Measurements from ENCODE around the gene SHANK2. TPM values are rescaled to one million over a fixed set of nuclear protein-coding genes. Genes with fewer than 3 reads are reported as not detected.

SHANK2 gene
- total RNA-seq (2014; rRNA removed; shearing (Covaris generic)), result 0.02 and 0.15 TPM in 2 replicates

- no peaks in the 10 kb centered on the region for H3K36me3 ChIP-seq
- no peaks in the 10 kb centered on the region for H3K9me3 ChIP-seq (replicated peaks)
- no peak within 1 kb of the TSS for H3K4me3 ChIP-seq
- H3K27ac ChIP-seq, result no peak within 1 kb of the TSS
- no peak for DNase-seq
- H3K27me3 ChIP-seq, result no peaks in the 10 kb centered on the region
- H3K4me1 ChIP-seq, result no peaks in the 10 kb centered on the region
Measured at GRCh38 chr11:71252269-71252769, at the start of gene SHANK2. TSS of gene SHANK2 (minus strand) at chr11:71252577. CDS start at chr11:71147326, 105,251 bp downstream.

- Histone ChIP-seq H3K36me3 (no peaks in the 10 kb centered on the region), H3K4me3 (no peak overlapping the region), H3K27ac (no peak overlapping the region), H3K4me1 (no peaks in the 10 kb centered on the region), H3K27me3 (no peaks in the 10 kb centered on the region), H3K9me3 (replicated peaks) (no peaks in the 10 kb centered on the region)
- no peak for DNase-seq
Measured at GRCh38 chr11:71301858-71302533, 49.6 kb upstream of the SHANK2 start.

GRCh38 chr11:71301046-71301857 lies 48.9 kb upstream of the SHANK2 start:
- no peak for DNase-seq
- Histone ChIP-seq H3K27me3 (no peaks in the 10 kb centered on the region), H3K4me3 (no peak overlapping the region), H3K36me3 (no peaks in the 10 kb centered on the region), H3K9me3 (replicated peaks) (no peaks in the 10 kb centered on the region), H3K27ac (no peak overlapping the region), H3K4me1 (no peaks in the 10 kb centered on the region)

- no peak for DNase-seq
- Histone ChIP-seq H3K27me3 (no peaks in the 10 kb centered on the region), H3K27ac (no peak overlapping the region)
Measured at GRCh38 chr11:71300187-71300586, 47.8 kb upstream of the SHANK2 start.

GRCh38 chr11:71298761-71299181 lies 46.4 kb upstream of the SHANK2 start:
- DNase-seq, result no peak
- Histone ChIP-seq H3K9me3 (replicated peaks) (no peaks in the 10 kb centered on the region), H3K27ac (no peak overlapping the region), H3K4me3 (no peak overlapping the region), H3K4me1 (no peaks in the 10 kb centered on the region), H3K27me3 (no peaks in the 10 kb centered on the region), H3K36me3 (no peaks in the 10 kb centered on the region)

More at GRCh38 chr11:71300187-71300586, 47.8 kb upstream of the SHANK2 start:
- H3K36me3 ChIP-seq, result no peaks in the 10 kb centered on the region
- no peaks in the 10 kb centered on the region for H3K4me1 ChIP-seq
- H3K4me3 ChIP-seq, result no peak overlapping the region
- no peaks in the 10 kb centered on the region for H3K9me3 ChIP-seq (replicated peaks)

- Histone ChIP-seq H3K27ac (no peak overlapping the region), H3K9me3 (replicated peaks) (no peaks in the 10 kb centered on the region), H3K4me1 (no peaks in the 10 kb centered on the region), H3K4me3 (no peak overlapping the region), H3K27me3 (no peaks in the 10 kb centered on the region), H3K36me3 (no peaks in the 10 kb centered on the region)
- no peak for DNase-seq
Measured at GRCh38 chr11:71298016-71298550, 45.7 kb upstream of the SHANK2 start.

- no peaks in the 10 kb centered on the region for H3K9me3 ChIP-seq (replicated peaks)
- no peak overlapping the region for H3K27ac ChIP-seq
- no peaks in the 10 kb centered on the region for H3K4me1 ChIP-seq
- no peaks in the 10 kb centered on the region for H3K27me3 ChIP-seq
- no peaks in the 10 kb centered on the region for H3K36me3 ChIP-seq
- no peak overlapping the region for H3K4me3 ChIP-seq
- no peak for DNase-seq
Measured at GRCh38 chr11:71294846-71295600, 42.6 kb upstream of the SHANK2 start.

- no peak overlapping the region for H3K4me3 ChIP-seq
- no peak for DNase-seq
- no peaks in the 10 kb centered on the region for H3K27me3 ChIP-seq
- H3K9me3 ChIP-seq (replicated peaks), result no peaks in the 10 kb centered on the region
- H3K27ac ChIP-seq, result no peak overlapping the region
- no peaks in the 10 kb centered on the region for H3K36me3 ChIP-seq
- no peaks in the 10 kb centered on the region for H3K4me1 ChIP-seq
Measured at GRCh38 chr11:71293961-71294782, 41.8 kb upstream of the SHANK2 start.

- H3K27me3 ChIP-seq, result no peaks in the 10 kb centered on the region
- H3K4me1 ChIP-seq, result no peaks in the 10 kb centered on the region
- no peaks in the 10 kb centered on the region for H3K9me3 ChIP-seq (replicated peaks)
- no peak overlapping the region for H3K27ac ChIP-seq
- no peaks in the 10 kb centered on the region for H3K36me3 ChIP-seq
- DNase-seq, result peak in 1 of 2 experiments; percentile 9
- H3K4me3 ChIP-seq, result no peak overlapping the region
Measured at GRCh38 chr11:71286701-71287643, 34.6 kb upstream of the SHANK2 start.

GRCh38 chr11:71285111-71285510 lies 32.7 kb upstream of the SHANK2 start:
- no peaks in the 10 kb centered on the region for H3K4me1 ChIP-seq
- DNase-seq, result no peak
- no peak overlapping the region for H3K27ac ChIP-seq
- H3K36me3 ChIP-seq, result no peaks in the 10 kb centered on the region
- no peaks in the 10 kb centered on the region for H3K9me3 ChIP-seq (replicated peaks)
- no peak overlapping the region for H3K4me3 ChIP-seq
- H3K27me3 ChIP-seq, result no peaks in the 10 kb centered on the region

- Histone ChIP-seq H3K4me1 (no peaks in the 10 kb centered on the region), H3K4me3 (no peak overlapping the region), H3K36me3 (no peaks in the 10 kb centered on the region), H3K27me3 (no peaks in the 10 kb centered on the region), H3K27ac (no peak overlapping the region), H3K9me3 (replicated peaks) (no peaks in the 10 kb centered on the region)
- peak in 1 of 2 experiments; percentile 11 for DNase-seq
Measured at GRCh38 chr11:71284525-71285092, 32.2 kb upstream of the SHANK2 start.

- no peaks in the 10 kb centered on the region for H3K4me1 ChIP-seq
- no peak overlapping the region for H3K4me3 ChIP-seq
- no peaks in the 10 kb centered on the region for H3K9me3 ChIP-seq (replicated peaks)
- DNase-seq, result no peak
- H3K27ac ChIP-seq, result no peak overlapping the region
- H3K36me3 ChIP-seq, result no peaks in the 10 kb centered on the region
- no peaks in the 10 kb centered on the region for H3K27me3 ChIP-seq
Measured at GRCh38 chr11:71283971-71284441, 31.6 kb upstream of the SHANK2 start.
